ENCODE measurements around the gene ROR1.

- no peak for TF ChIP-seq POLR2A (IDR thresholded peaks at IDR 0.05; ENCODE audit: borderline replicate concordance, extremely low read depth, insufficient read depth, insufficient read length)
- TF ChIP-seq CTCF (IDR thresholded peaks at IDR 0.05 in 2 of 3, conservative IDR thresholded peaks at IDR 0.05 in 1 of 3; ENCODE audit: borderline replicate concordance in 1 of 3, insufficient read depth in 1 of 3, low read depth in 2 of 3, low read length in 2 of 3), result no peak
- TF ChIP-seq SIN3A (IDR thresholded peaks at IDR 0.05; ENCODE audit: low read depth), result no peak
- no peak for TF ChIP-seq YY1 (IDR thresholded peaks at IDR 0.05; ENCODE audit: extremely low read depth, insufficient replicate concordance, low read depth, low read length)
- TF ChIP-seq ZBTB33 (IDR thresholded peaks at IDR 0.05; ENCODE audit: extremely low read depth, insufficient replicate concordance, low read length), result no peak
- TF ChIP-seq SP1 (IDR thresholded peaks at IDR 0.05; ENCODE audit: low read depth), result no peak
- no peak for TF ChIP-seq EZH2 (IDR thresholded peaks at IDR 0.05)
- TF ChIP-seq EGR1 (IDR thresholded peaks at IDR 0.05; ENCODE audit: low read depth), result no peak
These were observed 217.9 kb downstream of the ROR1 start for GRCh38 chr1:63991685-63992084.

Data from HCT116 (cell line).